Measurements from ENCODE around the gene PSMB8.

PSMB8 gene

GRCh38 chr6:32792901-32793435, 50.9 kb downstream of the PSMB8 start:
- DNase-seq, result no peak

Measured in CD4-positive, alpha-beta T cell treated with Interleukin-21 for 1 hour (primary cell).